CD14-positive monocyte (primary cell): Measurements from ENCODE around the gene GAST. TPM values are rescaled to one million over a fixed set of nuclear protein-coding genes. Genes with fewer than 3 reads are reported as not detected.

Experiments used
- DNase-seq, 3 donors: peaks; one replicate each; pipeline ENCODE4 v3.0.0-alpha.2; 2011 to 2022
- H2AFZ ChIP-seq: 2 replicates; pipeline ENCODE4 v1.6.0; 2012; ENCODE audit warnings: mild to moderate bottlenecking, low read depth, low read length, inconsistent platforms; ENCODE audit not compliant: insufficient read depth, poor library complexity, severe bottlenecking
- H3K27ac ChIP-seq, 2 donors: 1 replicate in 1 of 2; 2 replicates in 1 of 2; pipeline ENCODE4 v1.5.1; 2012 to 2013; ENCODE audit warnings: low read length in 2 of 2, control low read depth in 1 of 2, inconsistent platforms in 1 of 2, low read depth in 1 of 2, mild to moderate bottlenecking in 1 of 2
- H3K27me3 ChIP-seq, 2 donors: one replicate each; pipeline versions ENCODE4 v1.6.0 to v1.6.1; 2011 to 2013; ENCODE audit warnings: low read length in 2 of 2; ENCODE audit not compliant: control insufficient read depth in 2 of 2, insufficient read depth in 2 of 2
- H3K36me3 ChIP-seq, 2 donors: replicated peaks in 1 of 2; 1 replicate in 1 of 2; 2 replicates in 1 of 2; pipeline versions ENCODE4 v1.5.1 to v1.6.1; 2012 to 2013; ENCODE audit warnings: low read length in 2 of 2, control low read depth in 1 of 2, inconsistent platforms in 1 of 2, mild to moderate bottlenecking in 1 of 2; ENCODE audit not compliant: insufficient read depth in 2 of 2, control insufficient read depth in 1 of 2
- H3K4me1 ChIP-seq, 2 donors: 1 replicate in 1 of 2; 2 replicates in 1 of 2; pipeline versions ENCODE4 v1.5.1 to v1.6.1; 2012 to 2013; ENCODE audit warnings: low read length in 2 of 2, control low read depth in 1 of 2, inconsistent platforms in 1 of 2, mild to moderate bottlenecking in 1 of 2, moderate library complexity in 1 of 2; ENCODE audit not compliant: insufficient read depth in 2 of 2, control insufficient read depth in 1 of 2
- H3K4me2 ChIP-seq: replicated peaks from 2 replicates; pipeline ENCODE3; 2012; ENCODE audit warnings: low read length, moderate library complexity, mild to moderate bottlenecking; ENCODE audit not compliant: poor library complexity, severe bottlenecking; ENCODE audit errors: extremely low read depth
- H3K4me3 ChIP-seq, 3 experiments: fragments of 200-600 bp in 1 of 3; sonication (generic) in 1 of 3; replicated peaks in 1 of 3; 1 replicate in 2 of 3; 2 replicates in 1 of 3; pipeline ENCODE4 v1.5.1; 2011 to 2013; ENCODE audit warnings: low read length in 3 of 3, mild to moderate bottlenecking in 3 of 3, control low read depth in 2 of 3, low read depth in 2 of 3, inconsistent platforms in 1 of 3, moderate library complexity in 1 of 3
- H3K79me2 ChIP-seq: 2 replicates; pipeline ENCODE4 v1.6.0; 2012; ENCODE audit warnings: mild to moderate bottlenecking, control low read depth, inconsistent platforms, low read length, moderate library complexity; ENCODE audit not compliant: insufficient read depth
- H3K9ac ChIP-seq: 2 replicates; pipeline ENCODE4 v1.6.0; 2017; ENCODE audit warnings: low read length, mild to moderate bottlenecking; ENCODE audit not compliant: insufficient read depth, poor library complexity, severe bottlenecking
- H3K9me3 ChIP-seq, 2 donors: replicated peaks in 1 of 2; 1 replicate in 1 of 2; 2 replicates in 1 of 2; pipeline versions ENCODE4 v1.5.1 to v1.6.1; 2012 to 2013; ENCODE audit warnings: low read length in 2 of 2, control low read depth in 1 of 2; ENCODE audit not compliant: control insufficient read depth in 1 of 2, insufficient read depth in 1 of 2
- H4K20me1 ChIP-seq: 2 replicates; pipeline ENCODE4 v1.6.0; 2012; ENCODE audit warnings: mild to moderate bottlenecking, low read length, control low read depth, moderate library complexity; ENCODE audit not compliant: insufficient read depth
- H3K27ac Mint-ChIP-seq, 7 donors: one replicate each; pipeline ENCODE4 v1.8.0; 2020; ENCODE audit warnings: mild to moderate bottlenecking in 7 of 7, mixed read lengths in 7 of 7, moderate library complexity in 6 of 7, inconsistent platforms in 2 of 7
- H3K27me3 Mint-ChIP-seq, 3 donors: one replicate each; pipeline ENCODE4 v1.8.0; 2021 to 2022; ENCODE audit warnings: low read depth in 3 of 3, mild to moderate bottlenecking in 3 of 3, mixed read lengths in 3 of 3, moderate library complexity in 3 of 3, inconsistent platforms in 1 of 3
- H3K36me3 Mint-ChIP-seq, 2 donors: one replicate each; pipeline ENCODE4 v1.8.0; 2020; ENCODE audit warnings: mixed read lengths in 2 of 2, inconsistent platforms in 1 of 2, mild to moderate bottlenecking in 1 of 2
- H3K4me1 Mint-ChIP-seq: one replicate; pipeline ENCODE4 v1.8.0; 2020; ENCODE audit warnings: mild to moderate bottlenecking, mixed read lengths
- H3K4me3 Mint-ChIP-seq, 2 donors: one replicate each; pipeline ENCODE4 v1.8.0; 2020; ENCODE audit warnings: mild to moderate bottlenecking in 2 of 2, mixed read lengths in 2 of 2, moderate library complexity in 1 of 2
- H3K9me3 Mint-ChIP-seq, 7 donors: one replicate each; pipeline ENCODE4 v1.8.0; 2020 to 2022; ENCODE audit warnings: mixed read lengths in 7 of 7, mild to moderate bottlenecking in 6 of 7, moderate library complexity in 6 of 7, inconsistent platforms in 2 of 7
- WGBS: methylation state at CpG from one replicate; pipeline ENCODE4 v1.1.5; 2013; ENCODE audit warnings: missing lambda C conversion rate; ENCODE audit not compliant: insufficient coverage; 5-methylcytosine and 5-hydroxymethylcytosine counted together
- intact Hi-C, 2 donors: fragments of 100-400 bp; cut with micrococcal nuclease; formaldehyde crosslinking; loops; one replicate each; pipeline versions ENCODE4 v1.15.0 to v1.15.1; 2023
- polyA plus RNA-seq, 3 donors: library from polyadenylated mRNA; depleted of rRNA in 1 of 3; unstranded in 2 of 3; stranded (reverse) in 1 of 3; fragments of 300-500 nt in 2 of 3; fragments of >200 nt in 1 of 3; fragmentation: Illumina TruSeq in 2 of 3; gene quantifications; 1 replicate in 2 of 3; 2 replicates in 1 of 3; pipeline ENCODE4 v1.2.3, GENCODE V29; 2012 to 2021
- TF ChIP-seq, protein P1 (sequence below): fragments of 200-600 bp; IDR thresholded peaks from one replicate; pipeline ENCODE4 v1.8.0; 2022; ENCODE audit warnings: antibody characterized with exemption, mild to moderate bottlenecking

Gene GAST
- polyA plus RNA-seq, 3 donors, result not detected

DNA sequence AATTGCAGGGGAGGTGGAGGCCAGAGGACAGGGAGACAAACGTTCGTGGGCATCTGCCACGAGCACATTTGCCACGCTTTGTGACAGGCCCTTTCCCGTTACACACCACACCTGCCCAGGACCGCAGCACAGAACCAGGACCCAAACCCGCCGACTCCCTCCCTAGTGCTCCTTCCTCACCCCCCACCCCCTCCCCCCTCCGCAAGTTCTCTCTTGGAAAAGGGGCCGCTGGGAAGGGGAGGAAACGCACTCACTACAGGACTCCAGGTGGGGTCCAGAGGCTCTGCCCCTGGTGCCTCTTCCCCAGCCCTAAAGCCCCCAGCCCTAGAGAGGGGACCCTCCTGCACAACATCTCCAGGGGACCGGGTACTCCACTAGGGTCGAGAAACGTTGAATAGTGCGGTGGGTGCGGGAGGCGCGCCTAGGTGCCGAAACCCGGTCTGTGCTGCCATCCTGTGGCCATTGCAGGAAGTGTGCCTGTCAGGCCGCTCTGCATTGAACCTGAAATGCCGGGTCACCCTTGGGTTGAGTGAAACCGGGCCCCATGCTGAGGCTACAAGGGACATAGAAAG, 45.3 kb upstream of the GAST start:
- WGBS, result 0% methylated on average over 11 of the region's 23 CpGs
- intact Hi-C loops, result loop anchor here (5.0 to 10.0 kb wide), 3 partner anchors 172 to 849 kb away; no protein-coding TSS in a partner anchor

DNA sequence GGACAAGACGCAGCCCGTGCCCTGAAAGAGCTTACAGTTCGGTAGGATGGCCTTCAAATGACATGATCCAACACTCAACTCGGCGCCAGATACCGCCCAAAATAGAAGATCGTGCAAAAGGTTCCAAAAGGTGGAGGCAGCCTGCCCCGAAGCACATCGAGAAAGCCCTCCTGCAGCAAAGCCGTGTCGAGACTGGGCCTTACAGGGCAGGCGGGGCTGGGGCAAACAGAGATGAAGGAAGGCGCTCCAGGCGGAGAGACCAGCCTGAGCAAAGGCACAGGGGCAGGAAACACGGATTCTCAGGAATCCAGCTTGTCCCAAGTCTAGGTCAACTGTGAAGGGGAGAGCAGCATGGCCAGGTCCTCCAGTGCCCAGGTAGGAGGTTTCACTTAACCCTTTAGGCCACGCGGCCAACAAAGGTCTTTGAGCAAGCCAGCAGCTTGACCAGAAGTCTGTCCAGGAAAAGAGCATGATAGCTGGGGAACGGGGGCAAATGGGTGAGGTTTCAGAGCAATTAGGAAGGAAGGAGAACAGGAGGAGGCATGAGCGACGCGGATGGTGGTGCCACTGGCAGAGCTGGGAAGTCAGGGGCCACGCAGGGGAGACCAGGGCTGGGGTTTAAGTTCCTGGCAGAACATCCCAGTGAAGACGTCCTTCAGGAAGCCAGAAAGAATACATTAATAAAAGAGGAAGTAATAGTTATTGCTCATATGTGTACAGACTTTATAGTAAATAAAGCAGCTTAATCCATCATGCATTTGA, 44.7 kb upstream of the GAST start:
- no peaks in the 10 kb centered on the region for H3K27me3 ChIP-seq
- TF ChIP-seq, protein P1, sequence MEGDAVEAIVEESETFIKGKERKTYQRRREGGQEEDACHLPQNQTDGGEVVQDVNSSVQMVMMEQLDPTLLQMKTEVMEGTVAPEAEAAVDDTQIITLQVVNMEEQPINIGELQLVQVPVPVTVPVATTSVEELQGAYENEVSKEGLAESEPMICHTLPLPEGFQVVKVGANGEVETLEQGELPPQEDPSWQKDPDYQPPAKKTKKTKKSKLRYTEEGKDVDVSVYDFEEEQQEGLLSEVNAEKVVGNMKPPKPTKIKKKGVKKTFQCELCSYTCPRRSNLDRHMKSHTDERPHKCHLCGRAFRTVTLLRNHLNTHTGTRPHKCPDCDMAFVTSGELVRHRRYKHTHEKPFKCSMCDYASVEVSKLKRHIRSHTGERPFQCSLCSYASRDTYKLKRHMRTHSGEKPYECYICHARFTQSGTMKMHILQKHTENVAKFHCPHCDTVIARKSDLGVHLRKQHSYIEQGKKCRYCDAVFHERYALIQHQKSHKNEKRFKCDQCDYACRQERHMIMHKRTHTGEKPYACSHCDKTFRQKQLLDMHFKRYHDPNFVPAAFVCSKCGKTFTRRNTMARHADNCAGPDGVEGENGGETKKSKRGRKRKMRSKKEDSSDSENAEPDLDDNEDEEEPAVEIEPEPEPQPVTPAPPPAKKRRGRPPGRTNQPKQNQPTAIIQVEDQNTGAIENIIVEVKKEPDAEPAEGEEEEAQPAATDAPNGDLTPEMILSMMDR, result peak; percentile 42
- peaks cover 33 to 36% of the 10 kb centered on the region in 2 donors for H3K4me1 ChIP-seq
- H4K20me1 ChIP-seq, result no peaks in the 10 kb centered on the region
- peak in 2 of 3 donors; percentile 55 to 56 for DNase-seq
- Mint-ChIP-seq H3K27ac (peak overlapping the region; percentile 74 to 93 (median 91)), H3K36me3 (no peaks in the 10 kb centered on the region), H3K27me3 (peaks cover 16 to 17% (median 17%) of the 10 kb centered on the region in 3 donors), H3K4me3 (peak overlapping the region; percentile 81 to 93), H3K9me3 (peaks cover 0 to 2% (median 0%) of the 10 kb centered on the region in 7 donors), H3K4me1 (peaks cover 34% of the 10 kb centered on the region)
- 33% methylated on average over 22 of the region's 23 CpGs for WGBS
- no peaks in the 10 kb centered on the region for H3K36me3 ChIP-seq
- H2AFZ ChIP-seq, result peak overlapping the region; percentile 96
- H3K9ac ChIP-seq, result peak overlapping the region; percentile 56
- peak overlapping the region in 1 of 2 donors; percentile 68 for H3K27ac ChIP-seq
- H3K4me2 ChIP-seq, result peak overlapping the region; percentile 87
- peak overlapping the region in 1 of 3 experiments; percentile 73 for H3K4me3 ChIP-seq
- intact Hi-C loops, result loop anchor here (5.0 to 10.0 kb wide), 3 partner anchors 173 to 850 kb away; no protein-coding TSS in a partner anchor
- H3K9me3 ChIP-seq, result no peaks in the 10 kb centered on the region
- no peaks in the 10 kb centered on the region for H3K79me2 ChIP-seq

More for the DNA sequence above, 45.3 kb upstream of the GAST start:
- H3K79me2 ChIP-seq, result no peaks in the 10 kb centered on the region
- H2AFZ ChIP-seq, result peak overlapping the region; percentile 96
- H3K9ac ChIP-seq, result peak overlapping the region; percentile 56
- H3K27me3 ChIP-seq, result no peaks in the 10 kb centered on the region
- Mint-ChIP-seq H3K27me3 (peaks cover 16 to 17% (median 17%) of the 10 kb centered on the region in 3 donors), H3K4me1 (peaks cover 32% of the 10 kb centered on the region), H3K36me3 (no peaks in the 10 kb centered on the region), H3K4me3 (peak overlapping the region; percentile 81 to 93), H3K27ac (peak overlapping the region; percentile 20 to 93 (median 91)), H3K9me3 (peaks cover 0 to 2% (median 0%) of the 10 kb centered on the region in 7 donors)
- TF ChIP-seq, protein P1, result peak; percentile 89
- H3K4me3 ChIP-seq, result peak overlapping the region; percentile 18 to 73 (median 43)
- H4K20me1 ChIP-seq, result no peaks in the 10 kb centered on the region
- H3K36me3 ChIP-seq, result no peaks in the 10 kb centered on the region
- H3K4me1 ChIP-seq, result peaks cover 33 to 36% of the 10 kb centered on the region in 2 donors
- no peaks in the 10 kb centered on the region for H3K9me3 ChIP-seq
- peak overlapping the region; percentile 34 to 68 for H3K27ac ChIP-seq
- peak; percentile 73 to 81 (median 79) for DNase-seq
- H3K4me2 ChIP-seq, result peak overlapping the region; percentile 87
